ENCODE measurements around the gene FAM222A. TPM values are rescaled to one million over a fixed set of nuclear protein-coding genes. Genes with fewer than 3 reads are reported as not detected.

FAM222A gene
- total RNA-seq, 2 donors from 2014 or later: 21.6 to 24.4 TPM

DNA sequence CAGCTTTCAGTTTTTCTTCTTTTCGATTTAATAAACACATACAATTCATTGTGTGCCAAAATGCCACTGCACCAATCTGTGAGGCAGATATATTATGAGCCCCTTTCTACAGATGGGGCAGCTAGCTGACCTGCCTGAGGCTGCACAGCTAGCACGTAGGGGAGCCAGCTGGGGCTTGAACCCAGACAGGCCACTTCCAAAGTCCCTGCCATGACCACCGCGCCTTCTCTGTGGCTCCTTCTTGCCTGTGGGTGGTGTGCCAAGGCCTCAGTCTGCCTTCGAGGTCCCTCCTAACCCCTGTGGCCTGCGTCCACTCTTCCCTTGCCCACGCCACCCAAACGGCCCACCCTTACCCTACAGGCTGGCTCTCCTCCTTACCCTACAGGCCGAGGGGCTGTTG lies 16.2 kb downstream of the FAM222A start:
- Mint-ChIP-seq H3K27me3 (ENCODE audit: insufficient read depth) (no peaks in the 10 kb centered on the region), H3K4me3 (no peak overlapping the region), H3K27ac (no peak overlapping the region), H3K9me3 (no peaks in the 10 kb centered on the region), H3K36me3 (ENCODE audit: low read depth) (peaks cover 6% of the 10 kb centered on the region), H3K4me1 (peaks cover 22% of the 10 kb centered on the region)
- 91 to 100% methylated on average over 4 to 9 of the region's 9 CpGs for WGBS, 2 experiments (ENCODE audit: insufficient coverage in 1 of 2, insufficient read length in 1 of 2)
- peak; percentile 37 for DNase-seq
- H3K9me3 ChIP-seq (ENCODE audit: control insufficient read depth, low read length): no peaks in the 10 kb centered on the region
- no peak overlapping the region for H3K4me3 ChIP-seq (ENCODE audit: low read length)
- no peak overlapping the region for H3K27ac ChIP-seq (ENCODE audit: low read depth, low read length)
- no peak overlapping the region for H3K9ac ChIP-seq (ENCODE audit: extremely low read depth, low read length, poor library complexity, severe bottlenecking)
- TF ChIP-seq, protein P1, sequence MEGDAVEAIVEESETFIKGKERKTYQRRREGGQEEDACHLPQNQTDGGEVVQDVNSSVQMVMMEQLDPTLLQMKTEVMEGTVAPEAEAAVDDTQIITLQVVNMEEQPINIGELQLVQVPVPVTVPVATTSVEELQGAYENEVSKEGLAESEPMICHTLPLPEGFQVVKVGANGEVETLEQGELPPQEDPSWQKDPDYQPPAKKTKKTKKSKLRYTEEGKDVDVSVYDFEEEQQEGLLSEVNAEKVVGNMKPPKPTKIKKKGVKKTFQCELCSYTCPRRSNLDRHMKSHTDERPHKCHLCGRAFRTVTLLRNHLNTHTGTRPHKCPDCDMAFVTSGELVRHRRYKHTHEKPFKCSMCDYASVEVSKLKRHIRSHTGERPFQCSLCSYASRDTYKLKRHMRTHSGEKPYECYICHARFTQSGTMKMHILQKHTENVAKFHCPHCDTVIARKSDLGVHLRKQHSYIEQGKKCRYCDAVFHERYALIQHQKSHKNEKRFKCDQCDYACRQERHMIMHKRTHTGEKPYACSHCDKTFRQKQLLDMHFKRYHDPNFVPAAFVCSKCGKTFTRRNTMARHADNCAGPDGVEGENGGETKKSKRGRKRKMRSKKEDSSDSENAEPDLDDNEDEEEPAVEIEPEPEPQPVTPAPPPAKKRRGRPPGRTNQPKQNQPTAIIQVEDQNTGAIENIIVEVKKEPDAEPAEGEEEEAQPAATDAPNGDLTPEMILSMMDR (conservative IDR thresholded peaks at IDR 0.05): no peak
- H3K27me3 ChIP-seq (ENCODE audit: control insufficient read depth, insufficient read depth, low read length, poor library complexity, severe bottlenecking): no peaks in the 10 kb centered on the region
- H3K4me1 ChIP-seq (ENCODE audit: control insufficient read depth, insufficient read depth, low read length): peaks cover 6% of the 10 kb centered on the region
- peaks cover 15% of the 10 kb centered on the region for H3K36me3 ChIP-seq (ENCODE audit: control insufficient read depth, insufficient read depth, low read length)

DNA sequence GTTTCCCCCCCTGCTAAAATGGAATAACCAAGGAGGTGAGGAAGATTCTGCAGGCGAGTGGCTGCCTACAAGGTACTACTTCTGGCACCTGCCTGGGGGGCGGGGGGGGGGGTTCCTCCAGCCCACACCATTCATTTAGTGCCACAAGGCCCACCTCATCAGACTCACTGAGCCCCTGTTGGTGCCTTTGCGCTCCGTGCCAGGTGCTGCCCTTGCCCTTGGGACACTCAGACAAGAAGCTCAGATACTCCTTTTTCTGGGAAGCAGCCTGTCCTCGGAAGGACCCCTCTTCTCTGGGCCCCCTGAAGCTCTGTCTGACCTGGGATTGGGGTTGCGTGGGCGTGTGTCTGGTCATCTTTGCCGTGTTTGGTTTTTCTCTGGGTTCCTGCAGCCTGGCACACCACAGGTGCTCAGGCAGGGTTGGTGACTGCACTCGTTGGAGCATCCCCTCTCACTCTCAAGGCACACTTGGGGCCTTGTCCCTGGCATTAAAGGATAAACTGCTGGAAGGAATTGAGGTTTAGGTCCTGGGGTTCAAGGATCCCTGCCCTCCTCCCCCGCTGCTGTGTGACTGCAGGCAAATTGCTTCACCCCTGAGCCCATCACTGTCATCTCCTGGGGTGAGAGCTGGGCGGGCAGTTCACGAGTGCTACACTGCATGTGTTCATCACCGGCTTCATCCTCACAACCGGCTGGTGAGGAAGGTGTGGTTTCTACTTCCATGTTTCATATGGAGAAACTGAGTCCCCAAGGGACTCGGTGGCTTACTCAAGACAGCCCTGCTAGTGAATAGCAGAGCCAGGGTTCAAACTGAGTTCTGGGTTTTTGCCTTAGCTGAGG lies 16.9 kb downstream of the FAM222A start:
- Histone ChIP-seq H3K4me1 (ENCODE audit: control insufficient read depth, insufficient read depth, low read length) (peaks cover 9% of the 10 kb centered on the region), H3K4me3 (ENCODE audit: low read length) (no peak overlapping the region), H3K36me3 (ENCODE audit: control insufficient read depth, insufficient read depth, low read length) (peaks cover 11% of the 10 kb centered on the region), H3K27me3 (ENCODE audit: control insufficient read depth, insufficient read depth, low read length, poor library complexity, severe bottlenecking) (no peaks in the 10 kb centered on the region), H3K9me3 (ENCODE audit: control insufficient read depth, low read length) (no peaks in the 10 kb centered on the region), H3K27ac (ENCODE audit: low read depth, low read length) (no peak overlapping the region), H3K9ac (ENCODE audit: extremely low read depth, low read length, poor library complexity, severe bottlenecking) (no peak overlapping the region)
- Mint-ChIP-seq H3K36me3 (ENCODE audit: low read depth) (peaks cover 6% of the 10 kb centered on the region), H3K9me3 (no peaks in the 10 kb centered on the region), H3K27ac (no peak overlapping the region), H3K4me3 (no peak overlapping the region), H3K4me1 (peaks cover 29% of the 10 kb centered on the region), H3K27me3 (ENCODE audit: insufficient read depth) (no peaks in the 10 kb centered on the region)
- DNase-seq: peak; percentile 41
- WGBS, 2 experiments (ENCODE audit: insufficient coverage in 1 of 2, insufficient read length in 1 of 2): 94% methylated on average over 10 to 15 of the region's 15 CpGs
- TF ChIP-seq, protein P1 (conservative IDR thresholded peaks at IDR 0.05): no peak

- WGBS, 2 experiments (ENCODE audit: insufficient coverage in 1 of 2, insufficient read length in 1 of 2): 92% methylated on average over 6 to 11 of the region's 11 CpGs
- Histone ChIP-seq H3K4me3 (ENCODE audit: low read length) (no peak overlapping the region), H3K27me3 (ENCODE audit: control insufficient read depth, insufficient read depth, low read length, poor library complexity, severe bottlenecking) (no peaks in the 10 kb centered on the region), H3K9me3 (ENCODE audit: control insufficient read depth, low read length) (no peaks in the 10 kb centered on the region), H3K27ac (ENCODE audit: low read depth, low read length) (no peak overlapping the region), H3K9ac (ENCODE audit: extremely low read depth, low read length, poor library complexity, severe bottlenecking) (no peak overlapping the region), H3K36me3 (ENCODE audit: control insufficient read depth, insufficient read depth, low read length) (peaks cover 11% of the 10 kb centered on the region), H3K4me1 (ENCODE audit: control insufficient read depth, insufficient read depth, low read length) (peaks cover 17% of the 10 kb centered on the region)
- Mint-ChIP-seq H3K4me1 (peaks cover 33% of the 10 kb centered on the region), H3K27ac (no peak overlapping the region), H3K36me3 (ENCODE audit: low read depth) (peaks cover 6% of the 10 kb centered on the region), H3K9me3 (no peaks in the 10 kb centered on the region), H3K4me3 (no peak overlapping the region), H3K27me3 (ENCODE audit: insufficient read depth) (no peaks in the 10 kb centered on the region)
- TF ChIP-seq, protein P1 (conservative IDR thresholded peaks at IDR 0.05): peak; percentile 34
- DNase-seq: peak; percentile 59
These were observed 17.7 kb downstream of the FAM222A start for GRCh38 chr12:109731231-109731731.
